Osteocyte (in vitro differentiated cells): Measurements from ENCODE around the gene SMARCC2. TPM values are rescaled to one million over a fixed set of nuclear protein-coding genes. Genes with fewer than 3 reads are reported as not detected.

Experiments used
- DNase-seq: peaks from one replicate; pipeline ENCODE4 v3.0.0; 2021; ENCODE audit warnings: mixed read lengths; ENCODE audit not compliant: unreplicated experiment; ENCODE audit errors: extremely low spot score
- H3K27ac Mint-ChIP-seq: one replicate; pipeline ENCODE4 v1.8.0; 2021; ENCODE audit warnings: mild to moderate bottlenecking, mixed read lengths; ENCODE audit not compliant: unreplicated experiment
- H3K27me3 Mint-ChIP-seq: one replicate; pipeline ENCODE4 v1.8.0; 2021; ENCODE audit warnings: mixed read lengths; ENCODE audit not compliant: unreplicated experiment
- H3K36me3 Mint-ChIP-seq: one replicate; pipeline ENCODE4 v1.8.0; 2021; ENCODE audit warnings: mixed read lengths; ENCODE audit not compliant: unreplicated experiment
- H3K4me1 Mint-ChIP-seq: one replicate; pipeline ENCODE4 v1.8.0; 2021; ENCODE audit warnings: mixed read lengths; ENCODE audit not compliant: unreplicated experiment
- H3K4me3 Mint-ChIP-seq: one replicate; pipeline ENCODE4 v1.8.0; 2021; ENCODE audit warnings: mild to moderate bottlenecking, moderate library complexity, mixed read lengths; ENCODE audit not compliant: unreplicated experiment
- H3K9me3 Mint-ChIP-seq: one replicate; pipeline ENCODE4 v1.8.0; 2021; ENCODE audit warnings: mixed read lengths; ENCODE audit not compliant: unreplicated experiment
- total RNA-seq: library from RNA; stranded (reverse); gene quantifications from 2 replicates; pipeline ENCODE4 v1.2.1, GENCODE V29; 2021
- TF ChIP-seq, protein P1 (sequence below): fragments of 200-600 bp; sonication (generic); IDR thresholded peaks from 2 replicates; pipeline ENCODE4 v1.5.0; 2021; ENCODE audit warnings: antibody characterized with exemption, mild to moderate bottlenecking, moderate library complexity

SMARCC2 gene
- total RNA-seq, 1 donor from 2014 or later = 128 TPM

DNA sequence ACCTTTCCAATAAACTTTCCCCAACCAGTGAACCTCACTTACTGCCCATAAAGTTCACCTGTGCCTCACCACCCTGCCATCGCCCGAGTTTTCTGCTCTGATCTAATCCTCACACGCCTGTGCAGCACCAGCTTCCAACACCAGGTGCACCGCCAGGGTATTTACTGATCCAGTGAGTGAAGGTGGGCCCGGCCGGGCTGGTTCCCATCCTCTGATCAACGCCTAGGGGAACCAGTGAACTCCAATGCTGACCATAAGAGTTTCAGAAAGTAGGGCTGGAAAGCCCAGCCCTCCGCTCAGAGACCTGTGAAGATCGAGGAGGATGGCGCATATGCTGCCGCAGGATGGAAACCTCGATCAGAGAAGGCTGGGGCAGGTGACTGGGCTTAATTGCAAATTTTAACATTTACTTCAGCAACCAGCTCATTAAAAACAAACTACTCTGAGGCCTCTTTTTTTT lies 37.6 kb downstream of the SMARCC2 start:
- H3K4me1 Mint-ChIP-seq = peaks cover 42% of the 10 kb centered on the region
- TF ChIP-seq, protein P1, sequence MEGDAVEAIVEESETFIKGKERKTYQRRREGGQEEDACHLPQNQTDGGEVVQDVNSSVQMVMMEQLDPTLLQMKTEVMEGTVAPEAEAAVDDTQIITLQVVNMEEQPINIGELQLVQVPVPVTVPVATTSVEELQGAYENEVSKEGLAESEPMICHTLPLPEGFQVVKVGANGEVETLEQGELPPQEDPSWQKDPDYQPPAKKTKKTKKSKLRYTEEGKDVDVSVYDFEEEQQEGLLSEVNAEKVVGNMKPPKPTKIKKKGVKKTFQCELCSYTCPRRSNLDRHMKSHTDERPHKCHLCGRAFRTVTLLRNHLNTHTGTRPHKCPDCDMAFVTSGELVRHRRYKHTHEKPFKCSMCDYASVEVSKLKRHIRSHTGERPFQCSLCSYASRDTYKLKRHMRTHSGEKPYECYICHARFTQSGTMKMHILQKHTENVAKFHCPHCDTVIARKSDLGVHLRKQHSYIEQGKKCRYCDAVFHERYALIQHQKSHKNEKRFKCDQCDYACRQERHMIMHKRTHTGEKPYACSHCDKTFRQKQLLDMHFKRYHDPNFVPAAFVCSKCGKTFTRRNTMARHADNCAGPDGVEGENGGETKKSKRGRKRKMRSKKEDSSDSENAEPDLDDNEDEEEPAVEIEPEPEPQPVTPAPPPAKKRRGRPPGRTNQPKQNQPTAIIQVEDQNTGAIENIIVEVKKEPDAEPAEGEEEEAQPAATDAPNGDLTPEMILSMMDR = peak; percentile 33
- peaks cover 11% of the 10 kb centered on the region for H3K36me3 Mint-ChIP-seq
- H3K27ac Mint-ChIP-seq = peak overlapping the region; percentile 95
- no peak for DNase-seq
- no peaks in the 10 kb centered on the region for H3K9me3 Mint-ChIP-seq
- H3K4me3 Mint-ChIP-seq = peak overlapping the region; percentile 93
- no peaks in the 10 kb centered on the region for H3K27me3 Mint-ChIP-seq

- H3K27me3 Mint-ChIP-seq = no peaks in the 10 kb centered on the region
- peaks cover 9% of the 10 kb centered on the region for H3K36me3 Mint-ChIP-seq
- no peaks in the 10 kb centered on the region for H3K9me3 Mint-ChIP-seq
- TF ChIP-seq, protein P1 = no peak
- H3K27ac Mint-ChIP-seq = peak overlapping the region; percentile 75
- peaks cover 41% of the 10 kb centered on the region for H3K4me1 Mint-ChIP-seq
- H3K4me3 Mint-ChIP-seq = peak overlapping the region; percentile 16
- DNase-seq = no peak
Observed at GRCh38 chr12:56150563-56150962, 38.7 kb downstream of the SMARCC2 start.

GRCh38 chr12:56146492-56147460 lies 42.5 kb downstream of the SMARCC2 start:
- TF ChIP-seq, protein P1 = no peak
- H3K27ac Mint-ChIP-seq = no peak overlapping the region
- H3K4me1 Mint-ChIP-seq = peaks cover 17% of the 10 kb centered on the region
- no peak overlapping the region for H3K4me3 Mint-ChIP-seq
- H3K9me3 Mint-ChIP-seq = no peaks in the 10 kb centered on the region
- H3K36me3 Mint-ChIP-seq = peaks cover 32% of the 10 kb centered on the region
- no peak for DNase-seq
- H3K27me3 Mint-ChIP-seq = no peaks in the 10 kb centered on the region

DNA sequence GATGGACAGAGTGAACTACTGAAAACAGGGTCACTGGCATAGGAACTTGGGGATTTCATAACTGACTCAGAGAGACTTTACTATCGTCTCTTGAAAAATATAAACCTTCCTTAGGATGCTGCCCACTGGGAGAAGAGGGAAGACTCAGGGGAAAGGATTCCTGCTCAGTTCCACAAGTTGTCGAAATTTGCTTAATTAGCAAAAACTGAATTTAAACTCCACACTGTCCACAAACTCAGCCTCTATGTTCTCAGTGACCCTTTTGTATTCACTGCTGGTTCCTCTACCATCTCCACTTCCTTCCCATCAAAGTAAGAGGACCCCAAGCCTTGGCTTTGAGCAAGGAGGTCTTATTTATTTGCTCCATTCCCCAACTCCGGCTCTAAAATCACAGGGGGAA lies 44.1 kb downstream of the SMARCC2 start:
- Mint-ChIP-seq H3K4me1 (peaks cover 4% of the 10 kb centered on the region), H3K27ac (peak overlapping the region; percentile 7), H3K27me3 (no peaks in the 10 kb centered on the region), H3K36me3 (peaks cover 43% of the 10 kb centered on the region), H3K9me3 (no peaks in the 10 kb centered on the region), H3K4me3 (no peak overlapping the region)
- no peak for DNase-seq
- TF ChIP-seq, protein P1 = no peak

- peaks cover 49% of the 10 kb centered on the region for H3K36me3 Mint-ChIP-seq
- H3K4me1 Mint-ChIP-seq = peaks cover 4% of the 10 kb centered on the region
- no peak for DNase-seq
- H3K27ac Mint-ChIP-seq = no peak overlapping the region
- H3K27me3 Mint-ChIP-seq = no peaks in the 10 kb centered on the region
- TF ChIP-seq, protein P1 = no peak
- H3K9me3 Mint-ChIP-seq = no peaks in the 10 kb centered on the region
- H3K4me3 Mint-ChIP-seq = no peak overlapping the region
Observed at GRCh38 chr12:56143870-56144269, 45.4 kb downstream of the SMARCC2 start.
